ENCODE measurements around the gene ZNF90.
"Not testable (repeated sequence)": the region's sequence is repeated elsewhere in the genome, so short reads cannot be mapped to it uniquely, and the experiment has no call there.

The ZNF90 gene

GRCh38 chr19:20077791-20078463 lies at the start of gene ZNF90:
TSS of gene ZNF90 (plus strand) at chr19:20078000. CDS start at chr19:20078133, 133 bp downstream.
- peak; percentile 97 for DNase-seq (ENCODE audit: low read depth)
- peak; percentile 3 for TF ChIP-seq CTCF (IDR thresholded peaks at IDR 0.05; ENCODE audit: low read length, missing control alignments)
- peak within 1 kb of the TSS; percentile 60 for H3K4me3 ChIP-seq (replicated peaks; ENCODE audit: low read depth, low read length)

GRCh38 chr19:20028611-20029010 lies 49.2 kb upstream of the ZNF90 start:
- no peak for TF ChIP-seq CTCF (IDR thresholded peaks at IDR 0.05; ENCODE audit: low read length, missing control alignments)
- no peak for DNase-seq (ENCODE audit: low read depth)
- H3K4me3 ChIP-seq (replicated peaks; ENCODE audit: low read depth, low read length): no peak overlapping the region

- DNase-seq (ENCODE audit: low read depth): no peak
- H3K4me3 ChIP-seq (replicated peaks; ENCODE audit: low read depth, low read length): no peak overlapping the region
- TF ChIP-seq CTCF (IDR thresholded peaks at IDR 0.05; ENCODE audit: low read length, missing control alignments): no peak
These were observed 41.9 kb upstream of the ZNF90 start for GRCh38 chr19:20035935-20036334.

GRCh38 chr19:20038358-20039202 lies 39.2 kb upstream of the ZNF90 start:
- DNase-seq (ENCODE audit: low read depth): no peak
- no peak for TF ChIP-seq CTCF (IDR thresholded peaks at IDR 0.05; ENCODE audit: low read length, missing control alignments)

GRCh38 chr19:20039203-20039723 lies 38.5 kb upstream of the ZNF90 start, which contains the start of gene ZNF682:
TSS of gene ZNF682 (minus strand) at chr19:20039505. CDS start at chr19:20039345, 160 bp downstream.
- no peak for TF ChIP-seq CTCF (IDR thresholded peaks at IDR 0.05; ENCODE audit: low read length, missing control alignments)
- DNase-seq (ENCODE audit: low read depth): peak; percentile 96
- peak within 1 kb of the TSS; percentile 90 for H3K4me3 ChIP-seq (replicated peaks; ENCODE audit: low read depth, low read length)

More at GRCh38 chr19:20038358-20039202, 39.2 kb upstream of the ZNF90 start:
- H3K4me3 ChIP-seq (replicated peaks; ENCODE audit: low read depth, low read length): peak overlapping the region; percentile 90

- no peak for DNase-seq (ENCODE audit: low read depth)
- TF ChIP-seq CTCF (IDR thresholded peaks at IDR 0.05; ENCODE audit: low read length, missing control alignments): no peak
- no peak overlapping the region for H3K4me3 ChIP-seq (replicated peaks; ENCODE audit: low read depth, low read length)
These were observed 33.1 kb upstream of the ZNF90 start for GRCh38 chr19:20044663-20045062.

- not testable (repeated sequence) for H3K4me3 ChIP-seq (replicated peaks; ENCODE audit: low read depth, low read length); DNase-seq (ENCODE audit: low read depth)
These were observed 32.1 kb upstream of the ZNF90 start for GRCh38 chr19:20045742-20046141.

All from fibroblast of pulmonary artery (primary cell).